ENCODE measurements around the gene USP26.
"Not testable (repeated sequence)": the region's sequence is repeated elsewhere in the genome, so short reads cannot be mapped to it uniquely, and the experiment has no call there.

USP26 gene

GRCh38 chrX:133033010-133033409, 63.9 kb downstream of the USP26 start:
- no peak for DNase-seq (ENCODE audit: low read depth)

- no peak for DNase-seq (ENCODE audit: low read depth)
Measured at GRCh38 chrX:133018229-133018628, 78.7 kb downstream of the USP26 start.

GRCh38 chrX:133007458-133007857, 89.5 kb downstream of the USP26 start:
- DNase-seq (ENCODE audit: low read depth) = no peak

GRCh38 chrX:133005616-133006015, 91.3 kb downstream of the USP26 start:
- DNase-seq (ENCODE audit: low read depth) = no peak

GRCh38 chrX:133005042-133005441, 91.9 kb downstream of the USP26 start:
- DNase-seq (ENCODE audit: low read depth) = no peak

- no peak for DNase-seq (ENCODE audit: low read depth)
Measured at GRCh38 chrX:132999209-132999608, 97.7 kb downstream of the USP26 start.

- no peak for DNase-seq (ENCODE audit: low read depth)
Measured at GRCh38 chrX:132990835-132991234, 106.1 kb downstream of the USP26 start.

- DNase-seq (ENCODE audit: low read depth) = no peak
Measured at GRCh38 chrX:132986556-132986955, 110.4 kb downstream of the USP26 start.

GRCh38 chrX:132984058-132984650, 112.8 kb downstream of the USP26 start:
- DNase-seq (ENCODE audit: low read depth) = no peak

- no peak for DNase-seq (ENCODE audit: low read depth)
Measured at GRCh38 chrX:132983496-132983895, 113.4 kb downstream of the USP26 start.

- not testable (repeated sequence) for DNase-seq (ENCODE audit: low read depth)
Measured at GRCh38 chrX:132980035-132980434, 116.9 kb downstream of the USP26 start.
